K562 (cell line): ENCODE data around the gene CELA3A. TPM values are rescaled to one million over a fixed set of nuclear protein-coding genes. Genes with fewer than 3 reads are reported as not detected.

Experiments used
- CBFA2T3 ChIP-seq: fragments of 450-650 bp; IDR thresholded peaks from 2 replicates; pipeline ENCODE4 v1.6.1; 2017
- CBX5 ChIP-seq: IDR thresholded peaks from 2 replicates; pipeline ENCODE4 v1.6.1; 2014; ENCODE audit warnings: low read depth, borderline replicate concordance
- CEBPB ChIP-seq: fragments of 450-650 bp; IDR thresholded peaks from 2 replicates; pipeline ENCODE4 v1.6.1; 2016; ENCODE audit warnings: missing genetic modification characterization, missing compliant biosample characterization
- CREM ChIP-seq: IDR thresholded peaks from 2 replicates; pipeline ENCODE4 v1.6.1; 2014; ENCODE audit warnings: antibody characterized with exemption, low read depth
- HNRNPL ChIP-seq: fragments of 200-400 bp; formaldehyde crosslinking; IDR thresholded peaks from 2 replicates; pipeline ENCODE4 v1.6.1; 2017; ENCODE audit warnings: low read depth, mild to moderate bottlenecking, low read length
- JUN ChIP-seq, 2 experiments: sonication (generic) in 1 of 2; formaldehyde crosslinking in 1 of 2; IDR thresholded peaks; 2 replicates each; pipeline versions ENCODE4 v1.6.1 to v1.8.0; 2012 to 2022; ENCODE audit warnings: borderline replicate concordance in 2 of 2, mild to moderate bottlenecking in 2 of 2, improper control_type of control experiment in 1 of 2, low read depth in 1 of 2, low read length in 1 of 2, missing genetic modification reagents in 1 of 2
- NCOA1 ChIP-seq: fragments of 450-650 bp; IDR thresholded peaks from 2 replicates; pipeline ENCODE4 v1.6.1; 2016; ENCODE audit warnings: low read depth
- RFX7 ChIP-seq: fragments of 250-450 bp; sonication (Bioruptor Pico); IDR thresholded peaks from 2 replicates; pipeline ENCODE4 v1.5.1; 2021; ENCODE audit warnings: mild to moderate bottlenecking
- SMARCB1 ChIP-seq: IDR thresholded peaks from 2 replicates; pipeline ENCODE4 v1.6.1; 2011; ENCODE audit warnings: improper control_type of control experiment, low read depth; ENCODE audit not compliant: insufficient read length
- ZNF436 ChIP-seq: fragments of 250-450, 450-650 bp; sonication (Bioruptor Pico); formaldehyde crosslinking; IDR thresholded peaks from 2 replicates; pipeline ENCODE4 v1.7.0; 2020; ENCODE audit warnings: mild to moderate bottlenecking
- polyA plus RNA-seq, 8 experiments: library from polyadenylated mRNA; depleted of rRNA in 4 of 8; stranded (reverse) in 5 of 8; unstranded in 3 of 8; fragments of >200 nt; fragmentation: Nextera tagmentation in 2 of 8; fragmentation: Illumina TruSeq in 1 of 8; extraction: Ambion mirVana in 2 of 8; extraction: Trizol in 1 of 8; gene quantifications; 2 replicates each; pipeline versions ENCODE4 v1.2.1 to v1.2.3, GENCODE V29; 2011 to 2014; ENCODE audit warnings: inconsistent platforms in 1 of 8, missing spikeins in 1 of 8
- total RNA-seq, 7 experiments: library from RNA; depleted of rRNA in 6 of 7; stranded (reverse); fragments of >200 nt in 6 of 7; fragmentation: Illumina TruSeq in 2 of 7; extraction: Trizol in 2 of 7; gene quantifications; 2 replicates each; pipeline versions ENCODE4 v1.2.1 to v1.2.3, GENCODE V29; 2011 to 2021; ENCODE audit warnings: low replicate concordance in 1 of 7
- TF ChIP-seq, protein P1 (sequence below): fragments of 450-650 bp; IDR thresholded peaks from 2 replicates; pipeline ENCODE4 v1.6.1; 2016; ENCODE audit warnings: low read depth
- TF ChIP-seq, protein P2 (sequence below): fragments of 450-650 bp; IDR thresholded peaks from one replicate; pipeline ENCODE4 v1.6.1; 2018; ENCODE audit warnings: mild to moderate bottlenecking, moderate library complexity; ENCODE audit not compliant: partially characterized antibody
- TF ChIP-seq, protein P3 (sequence below): IDR thresholded peaks from 2 replicates; pipeline ENCODE4 v1.6.1; 2011; ENCODE audit warnings: borderline replicate concordance, low read depth, mild to moderate bottlenecking, moderate library complexity, low read length; ENCODE audit not compliant: insufficient read depth, poor library complexity, severe bottlenecking
- TF ChIP-seq, protein P4 (sequence below): fragments of 450-650 bp; formaldehyde crosslinking; conservative IDR thresholded peaks from 2 replicates; pipeline ENCODE4 v1.4.0; 2022; ENCODE audit warnings: mild to moderate bottlenecking, missing genetic modification characterization

The CELA3A gene
- total and polyA plus RNA-seq, 9 of the 15 experiments (the other 6 are each of a cell fraction or from before 2014, with no cell fraction given), result 5.4 TPM; not detected in 8

DNA sequence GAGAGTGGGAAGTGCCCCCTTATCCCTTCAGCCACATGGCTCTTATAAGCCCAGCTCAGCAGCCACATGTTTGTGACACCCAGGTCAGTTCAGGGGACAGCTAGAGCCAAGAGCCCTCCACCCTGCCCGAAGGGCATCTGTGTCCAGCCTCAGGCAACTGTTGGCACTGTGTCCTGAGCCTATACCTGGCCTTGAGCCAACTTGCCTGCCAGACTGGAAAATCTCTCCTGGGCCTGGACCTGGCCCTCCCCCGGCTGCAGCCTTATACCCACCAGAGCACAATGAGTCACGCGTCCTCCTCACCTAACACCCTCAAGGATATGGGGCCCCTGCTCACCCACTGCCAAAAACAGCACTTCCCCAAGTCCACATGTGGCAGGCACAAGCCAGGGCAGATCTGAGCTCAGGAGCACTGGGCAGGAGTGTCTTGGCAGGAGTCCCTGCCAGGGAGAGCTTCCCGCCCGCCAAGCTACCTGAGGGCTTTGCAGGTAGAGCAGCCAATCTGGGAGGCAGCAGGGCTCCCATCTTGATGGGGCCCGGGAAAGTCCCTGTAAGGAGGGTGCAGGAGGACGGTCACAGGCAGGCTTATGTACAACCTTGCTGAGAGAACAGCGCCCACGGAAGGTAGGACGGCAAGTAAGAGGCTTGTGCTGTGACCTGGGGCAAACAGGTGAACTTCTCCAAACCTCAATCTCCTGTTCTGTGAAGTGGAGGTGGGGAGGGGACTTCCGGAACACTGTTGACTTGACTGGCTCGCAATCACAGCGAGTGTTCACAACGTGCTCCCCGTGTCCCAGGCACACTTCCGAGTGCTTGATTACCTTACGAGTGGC, 44.5 kb upstream of the CELA3A start (continued):
- TF ChIP-seq, protein P1, sequence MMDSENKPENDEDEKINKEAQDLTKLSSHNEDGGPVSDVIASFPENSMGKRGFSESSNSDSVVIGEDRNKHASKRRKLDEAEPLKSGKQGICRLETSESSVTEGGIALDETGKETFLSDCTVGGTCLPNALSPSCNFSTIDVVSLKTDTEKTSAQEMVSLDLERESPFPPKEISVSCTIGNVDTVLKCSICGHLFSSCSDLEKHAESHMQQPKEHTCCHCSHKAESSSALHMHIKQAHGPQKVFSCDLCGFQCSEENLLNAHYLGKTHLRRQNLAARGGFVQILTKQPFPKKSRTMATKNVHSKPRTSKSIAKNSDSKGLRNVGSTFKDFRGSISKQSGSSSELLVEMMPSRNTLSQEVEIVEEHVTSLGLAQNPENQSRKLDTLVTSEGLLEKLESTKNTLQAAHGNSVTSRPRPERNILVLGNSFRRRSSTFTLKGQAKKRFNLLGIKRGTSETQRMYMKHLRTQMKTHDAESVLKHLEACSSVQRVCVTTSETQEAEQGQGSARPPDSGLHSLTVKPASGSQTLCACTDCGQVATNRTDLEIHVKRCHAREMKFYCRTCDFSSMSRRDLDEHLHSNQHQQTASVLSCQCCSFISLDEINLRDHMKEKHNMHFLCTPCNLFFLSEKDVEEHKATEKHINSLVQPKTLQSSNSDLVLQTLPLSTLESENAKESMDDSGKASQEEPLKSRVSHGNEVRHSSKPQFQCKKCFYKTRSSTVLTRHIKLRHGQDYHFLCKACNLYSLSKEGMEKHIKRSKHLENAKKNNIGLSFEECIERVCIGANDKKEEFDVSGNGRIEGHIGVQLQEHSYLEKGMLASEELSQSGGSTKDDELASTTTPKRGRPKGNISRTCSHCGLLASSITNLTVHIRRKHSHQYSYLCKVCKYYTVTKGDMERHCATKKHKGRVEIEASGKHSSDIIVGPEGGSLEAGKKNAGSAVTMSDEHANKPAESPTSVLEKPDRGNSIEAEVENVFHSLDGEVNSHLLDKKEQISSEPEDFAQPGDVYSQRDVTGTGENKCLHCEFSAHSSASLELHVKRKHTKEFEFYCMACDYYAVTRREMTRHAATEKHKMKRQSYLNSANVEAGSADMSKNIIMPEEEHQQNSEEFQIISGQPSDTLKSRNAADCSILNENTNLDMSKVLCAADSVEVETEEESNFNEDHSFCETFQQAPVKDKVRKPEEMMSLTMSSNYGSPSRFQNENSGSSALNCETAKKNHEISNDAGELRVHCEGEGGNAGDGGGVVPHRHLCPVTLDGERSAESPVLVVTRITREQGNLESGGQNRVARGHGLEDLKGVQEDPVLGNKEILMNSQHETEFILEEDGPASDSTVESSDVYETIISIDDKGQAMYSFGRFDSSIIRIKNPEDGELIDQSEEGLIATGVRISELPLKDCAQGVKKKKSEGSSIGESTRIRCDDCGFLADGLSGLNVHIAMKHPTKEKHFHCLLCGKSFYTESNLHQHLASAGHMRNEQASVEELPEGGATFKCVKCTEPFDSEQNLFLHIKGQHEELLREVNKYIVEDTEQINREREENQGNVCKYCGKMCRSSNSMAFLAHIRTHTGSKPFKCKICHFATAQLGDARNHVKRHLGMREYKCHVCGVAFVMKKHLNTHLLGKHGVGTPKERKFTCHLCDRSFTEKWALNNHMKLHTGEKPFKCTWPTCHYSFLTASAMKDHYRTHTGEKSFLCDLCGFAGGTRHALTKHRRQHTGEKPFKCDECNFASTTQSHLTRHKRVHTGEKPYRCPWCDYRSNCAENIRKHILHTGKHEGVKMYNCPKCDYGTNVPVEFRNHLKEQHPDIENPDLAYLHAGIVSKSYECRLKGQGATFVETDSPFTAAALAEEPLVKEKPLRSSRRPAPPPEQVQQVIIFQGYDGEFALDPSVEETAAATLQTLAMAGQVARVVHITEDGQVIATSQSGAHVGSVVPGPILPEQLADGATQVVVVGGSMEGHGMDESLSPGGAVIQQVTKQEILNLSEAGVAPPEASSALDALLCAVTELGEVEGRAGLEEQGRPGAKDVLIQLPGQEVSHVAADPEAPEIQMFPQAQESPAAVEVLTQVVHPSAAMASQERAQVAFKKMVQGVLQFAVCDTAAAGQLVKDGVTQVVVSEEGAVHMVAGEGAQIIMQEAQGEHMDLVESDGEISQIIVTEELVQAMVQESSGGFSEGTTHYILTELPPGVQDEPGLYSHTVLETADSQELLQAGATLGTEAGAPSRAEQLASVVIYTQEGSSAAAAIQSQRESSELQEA, result no peak
- TF ChIP-seq, protein P2, sequence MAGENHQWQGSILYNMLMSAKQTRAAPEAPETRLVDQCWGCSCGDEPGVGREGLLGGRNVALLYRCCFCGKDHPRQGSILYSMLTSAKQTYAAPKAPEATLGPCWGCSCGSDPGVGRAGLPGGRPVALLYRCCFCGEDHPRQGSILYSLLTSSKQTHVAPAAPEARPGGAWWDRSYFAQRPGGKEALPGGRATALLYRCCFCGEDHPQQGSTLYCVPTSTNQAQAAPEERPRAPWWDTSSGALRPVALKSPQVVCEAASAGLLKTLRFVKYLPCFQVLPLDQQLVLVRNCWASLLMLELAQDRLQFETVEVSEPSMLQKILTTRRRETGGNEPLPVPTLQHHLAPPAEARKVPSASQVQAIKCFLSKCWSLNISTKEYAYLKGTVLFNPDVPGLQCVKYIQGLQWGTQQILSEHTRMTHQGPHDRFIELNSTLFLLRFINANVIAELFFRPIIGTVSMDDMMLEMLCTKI, result no peak
- TF ChIP-seq, protein P3, sequence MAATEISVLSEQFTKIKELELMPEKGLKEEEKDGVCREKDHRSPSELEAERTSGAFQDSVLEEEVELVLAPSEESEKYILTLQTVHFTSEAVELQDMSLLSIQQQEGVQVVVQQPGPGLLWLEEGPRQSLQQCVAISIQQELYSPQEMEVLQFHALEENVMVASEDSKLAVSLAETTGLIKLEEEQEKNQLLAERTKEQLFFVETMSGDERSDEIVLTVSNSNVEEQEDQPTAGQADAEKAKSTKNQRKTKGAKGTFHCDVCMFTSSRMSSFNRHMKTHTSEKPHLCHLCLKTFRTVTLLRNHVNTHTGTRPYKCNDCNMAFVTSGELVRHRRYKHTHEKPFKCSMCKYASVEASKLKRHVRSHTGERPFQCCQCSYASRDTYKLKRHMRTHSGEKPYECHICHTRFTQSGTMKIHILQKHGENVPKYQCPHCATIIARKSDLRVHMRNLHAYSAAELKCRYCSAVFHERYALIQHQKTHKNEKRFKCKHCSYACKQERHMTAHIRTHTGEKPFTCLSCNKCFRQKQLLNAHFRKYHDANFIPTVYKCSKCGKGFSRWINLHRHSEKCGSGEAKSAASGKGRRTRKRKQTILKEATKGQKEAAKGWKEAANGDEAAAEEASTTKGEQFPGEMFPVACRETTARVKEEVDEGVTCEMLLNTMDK, result no peak
- TF ChIP-seq CBFA2T3 (0 out of 2 replicates have a peak, but pooled peaks have one; percentile 34), CEBPB (tag) (no peak), ZNF436 (no peak), JUN (IDR thresholded peaks at IDR 0.05; ENCODE audit: borderline replicate concordance, low read depth, low read length) (peak; percentile 45; the same call in 1 of the 2 replicates), JUN (CRISPR knock-in tag; IDR thresholded peaks at IDR 0.05; ENCODE audit: borderline replicate concordance) (no peak), CREM (no peak), NCOA1 (no peak), CBX5 (no peak), HNRNPL (no peak), RFX7 (no peak), SMARCB1 (no peak)
- TF ChIP-seq, protein P4, sequence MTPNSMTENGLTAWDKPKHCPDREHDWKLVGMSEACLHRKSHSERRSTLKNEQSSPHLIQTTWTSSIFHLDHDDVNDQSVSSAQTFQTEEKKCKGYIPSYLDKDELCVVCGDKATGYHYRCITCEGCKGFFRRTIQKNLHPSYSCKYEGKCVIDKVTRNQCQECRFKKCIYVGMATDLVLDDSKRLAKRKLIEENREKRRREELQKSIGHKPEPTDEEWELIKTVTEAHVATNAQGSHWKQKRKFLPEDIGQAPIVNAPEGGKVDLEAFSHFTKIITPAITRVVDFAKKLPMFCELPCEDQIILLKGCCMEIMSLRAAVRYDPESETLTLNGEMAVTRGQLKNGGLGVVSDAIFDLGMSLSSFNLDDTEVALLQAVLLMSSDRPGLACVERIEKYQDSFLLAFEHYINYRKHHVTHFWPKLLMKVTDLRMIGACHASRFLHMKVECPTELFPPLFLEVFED (CRISPR knock-in tag), result no peak
